Caco-2 (cell line): ENCODE measurements around the gene CLIC3. TPM values are rescaled to one million over a fixed set of nuclear protein-coding genes. Genes with fewer than 3 reads are reported as not detected.
"Not testable (repeated sequence)": the region's sequence is repeated elsewhere in the genome, so short reads cannot be mapped to it uniquely, and the experiment has no call there.

Experiments used
- BruUV-seq: library from RNA; stranded (reverse); fragments of 400-500 nt; replicated peaks from 2 replicates; lab custom pipeline; 2021; lab: Mats Ljungman, UMichigan
- CTCF ChIA-PET: fragments of 300-600 bp; sonication (Branson Sonifier 250); formaldehyde crosslinking; loops from one replicate; lab custom pipeline; 2022; ENCODE audit warnings: antibody characterized with exemption; lab: Charles Lee
- POLR2A ChIA-PET: fragments of 300-600 bp; sonication (Branson Sonifier 250); formaldehyde crosslinking; loops from one replicate; lab custom pipeline; 2022; ENCODE audit warnings: antibody characterized with exemption; lab: Charles Lee
- DNase-seq, 2 experiments: peaks; one replicate each; pipeline versions ENCODE4 v3.0.0 to v3.0.0-alpha.2; 2020 to 2022
- H3K27me3 ChIP-seq: replicated peaks from 2 replicates; pipeline ENCODE4 v1.6.0; 2011; ENCODE audit warnings: low read length; ENCODE audit not compliant: control insufficient read depth, insufficient read depth
- H3K36me3 ChIP-seq: 2 replicates; pipeline ENCODE4 v1.5.1; 2011; ENCODE audit warnings: low read length; ENCODE audit not compliant: control insufficient read depth, insufficient read depth
- H3K4me1 ChIP-seq: fragments of 250-450 bp; sonication (Bioruptor Pico); 2 replicates; pipeline ENCODE4 v1.5.1; 2020; ENCODE audit warnings: mild to moderate bottlenecking
- H3K4me3 ChIP-seq: 2 replicates; pipeline ENCODE4 v1.5.1; 2011; ENCODE audit warnings: low read depth, mild to moderate bottlenecking, control low read depth, low read length
- H3K9me3 ChIP-seq: fragments of 250-450 bp; sonication (Bioruptor Pico); 2 replicates; pipeline ENCODE4 v1.5.1; 2020; ENCODE audit warnings: mild to moderate bottlenecking, moderate library complexity
- H3K27ac Mint-ChIP-seq: one replicate; pipeline ENCODE4 v1.8.0; 2022; ENCODE audit warnings: mixed read lengths; ENCODE audit not compliant: unreplicated experiment
- H3K27me3 Mint-ChIP-seq: one replicate; pipeline ENCODE4 v1.8.0; 2022; ENCODE audit warnings: mixed read lengths; ENCODE audit not compliant: insufficient read depth, unreplicated experiment
- H3K36me3 Mint-ChIP-seq: one replicate; pipeline ENCODE4 v1.8.0; 2022; ENCODE audit warnings: mild to moderate bottlenecking, mixed read lengths; ENCODE audit not compliant: insufficient read depth, unreplicated experiment
- H3K4me1 Mint-ChIP-seq: one replicate; pipeline ENCODE4 v1.8.0; 2022; ENCODE audit warnings: low read depth, mixed read lengths; ENCODE audit not compliant: unreplicated experiment
- H3K4me3 Mint-ChIP-seq: one replicate; pipeline ENCODE4 v1.8.0; 2022; ENCODE audit warnings: mild to moderate bottlenecking, moderate library complexity, mixed read lengths; ENCODE audit not compliant: unreplicated experiment
- H3K9me3 Mint-ChIP-seq: one replicate; pipeline ENCODE4 v1.8.0; 2022; ENCODE audit warnings: mixed read lengths; ENCODE audit not compliant: unreplicated experiment
- CTCF ChIP-seq, 2 experiments: fragments of 200-600 bp in 1 of 2; IDR thresholded peaks; 1 replicate in 1 of 2; 2 replicates in 1 of 2; pipeline versions ENCODE4 v1.5.1 to v1.8.0; 2011 to 2022; ENCODE audit warnings: antibody characterized with exemption in 1 of 2, control low read depth in 1 of 2, inconsistent platforms in 1 of 2, low read depth in 1 of 2, low read length in 1 of 2, mild to moderate bottlenecking in 1 of 2, moderate library complexity in 1 of 2; ENCODE audit not compliant: insufficient read depth in 1 of 2, severe bottlenecking in 1 of 2, unreplicated experiment in 1 of 2
- intact Hi-C: fragments of 100-400 bp; cut with micrococcal nuclease; formaldehyde crosslinking; loops from one replicate; pipeline ENCODE4 v1.10.0; 2022; ENCODE audit not compliant: unreplicated experiment
- total RNA-seq: library from RNA; stranded (reverse); gene quantifications from 2 replicates; pipeline ENCODE4 v1.2.3, GENCODE V29; 2022

The CLIC3 gene
- total RNA-seq, 1 experiment from 2014 or later: 4.7 TPM

GRCh38 chr9:137034039-137034708 lies 37.8 kb upstream of the CLIC3 start:
- H3K27me3 Mint-ChIP-seq: no peaks in the 10 kb centered on the region
- intact Hi-C loops: loop anchor here (2.0 kb wide), 1 partner anchor 191 kb away; the partner anchor contains the start of gene AJM1
- Histone ChIP-seq H3K9me3 (no peaks in the 10 kb centered on the region), H3K4me1 (peaks cover 14% of the 10 kb centered on the region), H3K36me3 (no peaks in the 10 kb centered on the region), H3K27me3 (no peaks in the 10 kb centered on the region), H3K4me3 (no peak overlapping the region)
- H3K9me3 Mint-ChIP-seq: no peaks in the 10 kb centered on the region
- ChIA-PET CTCF (interaction anchor here (0.5 to 2.4 kb wide), 21 partner anchors 9 to 235 kb away, joined by 3 to 42 read pairs (median 7); partner anchors contain the start of genes AJM1, CLIC3, MAN1B1 and NPDC1), POLR2A (no interaction called here)
- DNase-seq: no peak
- H3K4me3 Mint-ChIP-seq: no peak overlapping the region
- BruUV-seq: no TSS peak
- no peaks in the 10 kb centered on the region for H3K4me1 Mint-ChIP-seq
- H3K27ac Mint-ChIP-seq: no peak overlapping the region
- H3K36me3 Mint-ChIP-seq: peaks cover 28% of the 10 kb centered on the region
- no peak for TF ChIP-seq CTCF (IDR thresholded peaks at IDR 0.05; ENCODE audit: insufficient read depth in 1 of 2, low read depth in 1 of 2, low read length in 1 of 2, severe bottlenecking in 1 of 2, unreplicated experiment in 1 of 2)

- POLR2A ChIA-PET, H3K9me3 ChIP-seq, H3K36me3 ChIP-seq, H3K27me3 ChIP-seq, DNase-seq, H3K27me3 Mint-ChIP-seq, BruUV-seq, H3K4me1 Mint-ChIP-seq, H3K9me3 Mint-ChIP-seq, intact Hi-C loops, H3K27ac Mint-ChIP-seq, H3K4me3 Mint-ChIP-seq, H3K4me3 ChIP-seq: not testable (repeated sequence)
- CTCF ChIA-PET: interaction anchor here (0.7 to 1.8 kb wide), 2 partner anchors 97 to 189 kb away, joined by 3 to 8 read pairs; no protein-coding TSS in a partner anchor
- peaks cover 22% of the 10 kb centered on the region for H3K36me3 Mint-ChIP-seq
- peaks cover 20% of the 10 kb centered on the region for H3K4me1 ChIP-seq
These were observed 37.1 kb upstream of the CLIC3 start for GRCh38 chr9:137033481-137033880.

- CTCF ChIA-PET: interaction anchor here (0.7 kb wide), 1 partner anchor 96 kb away, joined by 3 read pairs; no protein-coding TSS in a partner anchor
- Mint-ChIP-seq H3K4me3 (no peak overlapping the region), H3K36me3 (peaks cover 17% of the 10 kb centered on the region), H3K9me3 (no peaks in the 10 kb centered on the region), H3K27me3 (no peaks in the 10 kb centered on the region), H3K27ac (no peak overlapping the region), H3K4me1 (no peaks in the 10 kb centered on the region)
- Histone ChIP-seq H3K4me3 (no peak overlapping the region), H3K9me3 (no peaks in the 10 kb centered on the region), H3K36me3 (no peaks in the 10 kb centered on the region), H3K4me1 (peaks cover 20% of the 10 kb centered on the region), H3K27me3 (no peaks in the 10 kb centered on the region)
- no TSS peak for BruUV-seq
- no peak for TF ChIP-seq CTCF (IDR thresholded peaks at IDR 0.05; ENCODE audit: insufficient read depth in 1 of 2, low read depth in 1 of 2, low read length in 1 of 2, severe bottlenecking in 1 of 2, unreplicated experiment in 1 of 2)
- POLR2A ChIA-PET: no interaction called here
- no peak for DNase-seq
- intact Hi-C loops: no loop called here
These were observed 36.5 kb upstream of the CLIC3 start for GRCh38 chr9:137032858-137033257.
